Nucleus accumbens (tissue), 56 donors: Measurements from ENCODE around the gene ARVCF.

ENCODE experiments used
- DNase-seq, 56 donors: peaks; one replicate each; lab custom pipeline; 2025; lab: John Stamatoyannopoulos, UW

The ARVCF gene

DNA sequence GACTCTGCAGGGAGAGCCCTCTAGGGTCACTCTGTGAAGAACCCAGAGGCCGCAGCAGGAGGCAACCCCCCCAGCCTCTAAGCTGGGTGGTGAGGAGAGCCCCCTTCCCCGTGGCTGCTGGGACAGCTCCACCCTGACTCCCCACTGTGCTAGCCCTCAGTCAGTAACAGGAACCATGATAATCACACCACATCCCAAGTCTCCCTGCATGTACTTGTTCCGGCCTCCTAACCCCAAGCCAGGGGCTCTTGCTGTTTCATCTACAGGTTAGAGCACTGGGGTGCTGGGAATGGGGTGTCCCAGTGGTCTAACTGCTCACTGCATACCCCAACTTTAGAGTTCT is 26.9 kb downstream of the ARVCF start:
- no peak for DNase-seq

DNA sequence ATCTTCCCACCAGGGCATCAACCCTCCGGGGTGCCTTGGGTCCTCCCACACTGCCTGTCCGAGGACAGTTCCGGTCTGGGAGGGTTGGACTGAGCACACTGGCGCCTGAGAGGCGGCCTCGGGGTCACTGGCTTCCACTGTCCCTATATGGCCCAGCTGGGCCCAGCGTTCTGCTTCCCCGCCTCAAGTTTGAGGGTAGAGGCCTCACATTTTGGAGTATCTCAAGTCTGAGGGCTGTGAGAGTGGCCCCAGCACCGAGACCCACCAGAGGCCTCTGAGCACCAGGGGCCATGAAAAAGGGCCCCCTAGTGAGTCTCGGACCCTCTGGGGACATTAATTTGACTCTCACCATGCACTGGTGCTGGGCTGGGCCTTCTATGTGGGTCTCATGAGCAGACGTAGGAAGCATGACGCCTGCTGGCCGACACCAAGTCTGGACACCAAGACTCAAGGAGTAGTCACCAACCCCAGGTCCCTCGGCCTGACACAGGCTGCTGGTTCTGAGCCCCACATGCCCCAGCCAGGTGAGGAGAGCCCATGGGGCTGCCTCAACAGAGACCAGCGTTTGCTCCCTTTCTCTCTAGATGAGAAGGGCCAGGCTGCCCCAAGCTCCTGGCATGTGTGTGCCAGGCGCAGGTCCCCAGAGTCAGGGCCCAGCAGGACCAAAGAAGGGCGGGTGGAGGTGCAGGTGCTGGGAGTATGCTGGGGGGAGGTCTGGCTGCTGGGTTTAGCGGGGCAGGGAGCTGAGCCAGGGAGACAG is 27.5 kb downstream of the ARVCF start:
- DNase-seq: no peak

DNA sequence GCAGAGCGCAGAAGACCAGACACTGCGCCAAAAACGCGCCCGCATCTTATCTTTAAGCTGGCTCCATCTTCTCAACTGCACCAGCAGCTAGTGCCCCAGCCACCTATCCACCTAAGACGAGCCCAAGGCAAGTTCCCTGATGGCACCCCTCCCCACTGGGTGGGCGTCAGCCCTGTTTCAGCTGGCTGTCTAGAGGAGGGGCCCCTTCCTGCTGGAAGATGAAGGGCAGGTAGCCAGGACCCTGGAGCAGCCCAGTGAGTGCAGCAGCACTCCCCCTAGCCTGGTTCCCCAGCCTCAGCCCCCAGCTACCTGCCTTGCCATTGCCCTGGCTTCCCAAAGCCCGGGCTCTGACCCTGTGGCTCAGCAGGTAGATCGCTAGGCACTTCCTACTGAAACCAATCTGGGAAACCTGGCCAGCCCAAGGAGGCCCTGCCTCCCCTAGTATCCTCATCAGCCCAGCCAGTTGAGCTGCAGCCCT is 28.3 kb downstream of the ARVCF start:
- DNase-seq: no peak

DNA sequence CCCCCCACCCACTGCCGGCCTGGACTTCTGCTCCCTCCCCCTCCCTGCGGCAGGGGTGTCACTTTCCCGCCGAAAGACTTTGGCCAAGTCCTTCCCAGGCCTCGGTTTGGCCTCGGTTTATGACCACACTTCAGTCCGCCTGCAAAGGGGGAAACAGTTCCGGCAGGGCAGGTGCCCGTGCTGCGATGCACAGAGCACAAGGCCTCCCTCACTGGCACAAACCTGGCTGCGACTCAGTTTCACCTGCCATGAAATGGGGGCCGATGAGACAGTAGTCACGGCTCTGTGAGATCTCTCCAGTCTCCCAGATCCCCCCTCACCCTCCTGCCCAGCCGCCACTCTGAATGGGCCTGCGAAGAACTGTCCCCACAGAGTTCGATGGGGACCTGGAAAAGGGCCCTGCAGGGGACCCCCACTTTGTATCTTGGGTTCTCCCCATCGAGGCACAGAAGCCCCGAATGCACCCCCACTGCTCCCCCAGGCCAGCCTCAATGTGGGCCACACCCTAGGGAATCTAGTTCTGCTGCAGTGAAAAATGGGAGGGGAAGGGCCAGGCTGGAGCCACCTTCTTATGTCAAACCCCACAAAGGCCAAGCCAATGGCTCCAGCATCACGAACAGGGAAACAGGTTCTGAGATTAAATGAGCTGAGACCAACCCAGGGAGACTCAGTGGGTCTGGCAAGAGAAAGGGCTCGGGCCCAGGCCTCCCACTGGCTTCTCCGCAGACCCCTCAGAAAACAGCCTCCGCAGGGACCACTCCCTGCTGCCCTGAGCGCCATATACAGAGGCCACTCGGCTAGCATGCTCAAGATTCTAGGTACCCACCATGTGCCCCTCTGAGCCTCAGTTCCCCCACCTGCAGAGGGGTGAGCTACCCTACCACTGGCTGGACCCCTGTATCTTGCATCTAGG is 29.0 kb downstream of the ARVCF start:
- no peak for DNase-seq

DNA sequence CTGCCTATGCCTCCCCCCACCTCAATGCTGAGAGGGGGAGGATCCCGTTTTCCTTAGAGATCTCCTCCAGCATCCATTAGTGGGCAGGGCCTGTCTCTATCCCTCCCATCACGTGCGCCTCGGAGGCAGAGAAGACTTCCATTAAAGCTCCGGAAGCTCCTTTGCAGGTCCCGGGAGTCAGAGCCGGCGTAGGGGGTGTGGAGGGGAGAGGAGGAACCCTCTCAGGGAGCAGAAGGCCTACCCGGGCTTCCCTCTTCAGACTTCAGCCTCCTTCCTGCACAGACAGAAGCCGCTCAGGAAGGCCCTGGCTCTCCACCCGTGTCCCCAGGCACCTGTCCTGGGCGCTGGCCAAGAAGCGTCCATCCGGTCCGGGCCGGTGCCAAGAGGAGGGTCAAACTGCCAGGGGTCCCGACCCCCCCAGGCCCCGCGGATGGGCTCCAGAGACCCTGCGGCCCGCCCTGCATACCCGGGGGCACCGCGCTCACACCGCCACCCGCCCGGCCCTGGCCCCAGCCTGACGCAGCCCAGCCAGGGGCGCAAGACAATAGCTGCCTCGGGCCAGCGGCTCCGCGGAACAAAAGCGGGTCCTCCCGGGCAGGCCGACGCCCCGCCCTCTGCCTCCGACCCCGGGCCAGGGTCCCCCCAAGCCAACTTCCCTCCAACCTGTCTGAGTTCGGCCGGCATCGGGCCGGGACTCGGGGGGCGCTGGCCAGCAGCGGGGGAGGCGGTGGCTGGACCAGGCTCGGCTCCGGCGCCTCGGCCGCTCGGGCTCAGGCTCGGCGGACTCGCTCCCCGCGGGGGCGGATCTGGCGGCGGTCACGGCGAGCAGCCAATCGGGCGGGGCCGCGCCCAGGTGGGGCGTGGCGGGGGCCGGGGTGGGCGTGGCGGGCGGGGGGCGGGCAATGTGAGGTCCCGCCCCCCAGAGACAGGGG is 29.9 kb downstream of the ARVCF start:
- DNase-seq: peak in 40 of 56 donors; percentile 14 to 83 (median 44)

DNA sequence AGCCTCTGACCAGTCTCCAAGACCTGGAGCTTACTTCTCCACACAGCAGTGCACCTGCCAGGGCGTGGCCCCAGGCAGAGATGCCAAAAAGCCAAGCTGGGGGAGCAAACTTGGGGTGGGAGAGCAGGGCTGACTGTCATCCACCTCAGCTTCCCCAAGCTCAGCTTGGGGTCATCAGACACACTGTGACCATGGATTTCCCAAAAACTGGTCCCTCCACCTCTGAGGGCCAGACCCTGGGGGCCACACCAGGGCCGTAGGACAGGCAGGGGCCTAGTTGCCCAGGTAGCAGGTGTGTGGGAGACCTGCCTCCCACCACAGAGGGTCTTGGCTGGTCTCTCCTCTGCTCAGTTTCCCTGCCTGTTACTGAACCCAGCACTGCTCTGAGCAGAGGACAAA is 30.6 kb downstream of the ARVCF start:
- DNase-seq: no peak

DNA sequence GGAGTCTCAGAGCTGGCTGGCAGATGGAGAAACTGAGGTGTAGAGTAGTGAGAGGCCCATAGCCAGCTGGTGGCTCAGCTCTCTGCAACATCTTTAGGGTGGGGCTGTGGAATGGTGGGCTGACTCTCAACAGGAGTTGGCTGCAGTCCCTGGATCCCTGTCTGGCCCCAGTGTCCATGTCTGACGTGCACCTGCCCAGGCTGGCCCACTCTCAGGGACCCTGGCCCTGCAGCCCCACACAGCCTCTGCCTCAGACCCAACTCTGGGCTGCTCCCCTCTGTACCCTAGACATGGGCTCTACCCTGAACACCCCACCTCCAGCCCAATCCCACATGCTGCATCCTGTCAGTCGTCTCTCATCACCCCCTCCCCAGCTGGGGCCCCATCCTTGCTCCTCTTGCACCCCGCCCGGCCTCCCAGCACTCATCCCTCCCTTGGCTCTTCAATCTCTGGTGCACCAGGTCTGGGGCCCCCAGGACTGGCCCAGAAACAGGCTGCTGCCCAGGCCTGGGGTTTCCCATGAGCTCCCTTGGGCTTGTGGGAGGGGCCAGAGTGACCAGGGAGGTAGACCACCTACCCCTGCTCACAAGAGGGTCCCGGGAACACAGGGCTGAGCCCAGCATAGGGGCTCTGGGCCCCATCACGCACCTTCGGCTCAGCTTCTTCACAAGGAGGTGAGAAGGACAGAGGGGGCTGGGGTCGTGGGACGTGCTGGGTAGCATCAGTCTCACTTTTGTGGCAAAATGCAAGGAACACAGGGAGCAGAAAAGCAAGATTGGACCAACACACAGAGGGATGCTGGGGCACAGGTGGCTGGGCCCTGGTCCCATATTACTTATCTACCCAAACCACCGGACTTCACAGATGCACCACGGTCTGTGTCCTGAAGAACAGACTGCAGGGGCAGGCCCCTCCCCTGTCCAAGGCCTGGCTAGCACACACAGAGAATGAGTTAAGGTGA is 31.5 kb downstream of the ARVCF start:
- DNase-seq: no peak

DNA sequence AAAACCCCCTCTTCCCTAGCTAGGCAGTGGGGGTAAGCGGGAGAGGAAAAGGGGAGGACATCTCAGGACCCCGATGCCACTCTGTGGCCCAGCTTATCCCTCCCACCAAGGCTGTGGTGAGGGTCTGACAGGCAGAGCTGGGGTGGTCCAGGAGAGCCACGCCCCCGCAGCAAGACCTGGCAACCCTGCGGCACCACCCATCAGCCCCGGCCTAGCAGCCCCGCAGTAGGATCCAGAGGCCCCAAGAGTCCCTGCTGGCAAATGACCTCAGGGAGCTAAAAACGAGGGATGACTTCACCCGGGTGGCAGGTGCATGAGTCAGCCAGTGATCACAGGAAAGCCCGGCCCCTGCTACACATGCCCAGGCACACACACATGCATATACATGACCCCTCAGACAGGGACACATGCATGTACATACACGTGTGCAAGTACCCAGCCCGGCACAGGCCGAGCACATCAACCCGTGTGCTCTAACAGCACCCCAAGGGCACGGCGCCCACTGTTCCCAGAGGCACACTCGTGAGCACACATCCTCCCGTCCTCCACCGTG is 32.3 kb downstream of the ARVCF start:
- peak in 1 of 56 donors; percentile 28 for DNase-seq

DNA sequence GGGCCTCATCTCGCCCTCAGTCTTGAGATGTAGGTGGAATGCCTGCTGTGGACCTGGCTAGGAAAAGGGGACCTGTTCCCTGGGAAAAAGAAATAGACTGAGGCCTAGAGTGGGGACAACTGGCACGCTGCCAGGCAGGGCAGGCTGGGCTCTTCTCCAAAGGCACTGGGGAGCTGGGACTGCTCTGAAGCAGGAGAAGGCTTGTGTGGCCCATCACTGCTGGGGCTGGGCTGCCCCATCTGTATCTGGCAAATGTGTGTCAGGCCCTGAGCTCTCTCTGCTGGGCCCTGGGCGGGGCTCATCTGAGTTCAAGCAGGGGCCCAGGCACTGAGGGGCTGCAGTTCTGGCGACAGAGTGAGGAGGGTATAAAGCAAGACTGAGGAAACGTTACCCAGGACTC is 32.9 kb downstream of the ARVCF start:
- DNase-seq: peak in 8 of 56 donors; percentile 13 to 65 (median 20)

DNA sequence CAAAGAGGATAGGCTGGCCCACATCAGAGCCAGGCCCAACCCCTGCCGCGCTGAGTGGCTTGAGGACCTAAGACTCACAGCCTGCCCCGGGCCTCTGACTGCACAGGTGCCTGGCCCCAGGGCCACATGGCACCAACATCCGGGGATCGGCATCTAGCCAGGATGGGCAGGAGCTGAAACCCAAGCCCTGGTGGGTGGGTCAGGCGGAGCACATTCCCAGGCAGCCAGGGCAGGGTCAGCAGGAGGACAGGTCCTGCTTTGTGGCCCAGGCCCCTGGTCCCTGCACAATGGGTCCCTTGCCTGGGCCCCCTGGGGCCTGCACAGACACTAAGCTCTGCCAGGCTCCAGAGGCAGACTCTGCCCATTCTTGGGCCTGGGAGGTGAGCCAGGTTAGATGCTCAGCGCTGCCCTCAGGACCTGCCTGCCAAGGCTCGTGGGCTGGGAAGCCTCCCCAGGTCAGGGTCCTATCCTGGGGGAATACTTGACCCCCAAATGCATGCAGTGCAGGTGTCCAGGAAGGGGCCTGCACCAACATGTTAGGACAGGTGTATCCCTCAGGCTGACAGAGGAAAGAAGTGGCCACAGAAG is 33.5 kb downstream of the ARVCF start:
- no peak for DNase-seq

DNA sequence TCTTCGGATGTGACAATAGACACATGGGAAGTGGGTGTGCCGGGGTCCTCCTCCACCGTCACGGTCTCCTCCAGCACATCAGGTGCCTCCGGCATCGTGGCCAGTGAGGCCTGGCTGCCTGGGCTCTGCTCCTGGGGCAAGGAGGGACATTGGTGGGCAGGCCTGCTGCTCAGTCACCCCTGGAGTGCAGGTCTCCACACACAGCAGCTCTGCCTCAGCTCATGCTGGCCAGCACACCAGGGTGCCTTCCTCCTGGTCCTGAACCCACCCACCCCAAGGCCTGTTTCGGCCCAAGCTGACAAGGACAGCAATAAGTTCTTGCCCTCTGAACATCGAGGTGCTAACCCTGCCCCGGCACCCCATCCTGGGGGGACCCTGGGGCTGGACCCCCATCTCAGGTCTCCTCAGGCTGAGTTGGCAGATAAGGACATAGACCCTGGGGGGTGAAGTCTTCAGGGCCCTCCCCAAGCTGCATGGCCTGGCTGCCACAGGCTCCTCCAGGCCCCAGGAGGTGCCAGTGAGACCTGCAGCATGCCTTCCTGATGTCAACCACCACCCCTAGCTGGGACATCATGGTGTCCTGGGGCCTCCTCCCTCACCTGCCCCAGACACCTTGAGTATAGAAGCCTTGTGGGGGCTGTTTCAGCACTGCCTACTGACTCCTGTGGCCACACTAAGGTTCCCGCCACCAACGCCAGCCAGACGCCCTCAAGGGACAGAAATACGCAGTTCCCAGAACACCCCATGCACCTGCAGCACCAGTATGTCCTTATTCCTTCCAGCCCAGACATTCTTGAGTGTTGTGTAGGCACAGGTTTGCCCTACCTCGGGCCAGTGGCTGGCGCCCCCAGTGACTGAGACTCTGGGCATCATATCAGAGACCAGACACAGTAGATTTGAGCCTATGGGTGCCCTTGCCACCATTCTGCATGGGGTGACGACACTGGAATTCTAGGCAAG is 34.4 kb downstream of the ARVCF start:
- DNase-seq: no peak

DNA sequence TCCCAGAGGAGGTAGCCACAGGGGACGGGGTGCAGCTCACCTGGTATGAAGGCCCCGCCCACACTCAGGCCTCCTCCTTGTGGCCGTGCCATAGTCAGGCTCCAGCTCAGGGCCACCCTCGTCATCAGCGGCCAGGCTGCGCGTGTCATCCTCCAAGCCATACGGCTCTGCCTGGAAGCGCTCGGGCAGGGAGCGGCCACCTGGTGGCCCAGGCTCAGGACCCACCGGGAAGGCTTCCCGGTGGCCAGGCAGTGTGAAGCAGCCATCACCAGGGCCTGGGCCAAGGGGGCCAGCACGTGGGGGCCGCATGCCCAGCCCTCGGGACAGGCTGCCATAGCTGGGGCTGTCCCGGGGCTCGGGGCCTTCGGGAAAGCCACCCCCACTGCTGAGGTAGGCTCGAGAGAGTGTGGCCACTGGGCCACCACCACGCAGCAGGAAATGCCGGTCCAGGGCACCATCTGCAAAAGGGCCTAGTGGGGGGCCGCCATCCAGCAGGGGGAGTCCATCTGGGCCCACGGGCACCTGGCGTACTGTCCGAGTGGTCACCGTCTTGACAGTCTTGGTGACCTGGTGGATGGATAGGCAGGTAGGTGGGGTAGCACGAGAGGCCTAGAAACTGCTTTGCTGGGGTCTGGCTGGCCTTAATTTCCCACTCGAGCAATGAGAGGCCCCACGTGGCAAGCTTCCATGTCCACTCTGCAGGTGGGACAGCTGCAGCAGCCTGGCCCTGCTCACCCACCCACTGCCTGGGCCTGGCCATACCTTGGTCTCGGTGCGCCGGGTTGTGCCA is 35.3 kb downstream of the ARVCF start:
- no peak for DNase-seq

DNA sequence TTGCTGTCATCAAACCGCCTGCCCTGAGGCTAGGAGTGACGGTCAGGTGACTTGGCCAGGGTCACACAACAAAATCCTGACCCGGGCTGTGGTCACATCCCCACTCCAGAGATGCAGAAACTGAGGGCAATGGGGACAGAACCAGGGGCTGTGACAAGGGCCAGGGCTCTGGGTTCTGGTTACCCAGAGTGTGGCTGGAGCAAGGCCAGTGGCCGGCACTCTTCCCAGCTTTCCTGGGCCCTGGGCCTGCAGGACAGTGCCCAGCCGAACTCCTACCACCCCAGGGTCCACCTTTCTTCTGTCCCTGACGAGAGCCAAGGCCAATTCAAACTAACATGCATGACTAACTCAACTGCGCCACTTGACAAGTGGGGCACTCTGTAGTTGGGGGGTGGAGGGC is 35.9 kb downstream of the ARVCF start:
- DNase-seq: no peak

DNA sequence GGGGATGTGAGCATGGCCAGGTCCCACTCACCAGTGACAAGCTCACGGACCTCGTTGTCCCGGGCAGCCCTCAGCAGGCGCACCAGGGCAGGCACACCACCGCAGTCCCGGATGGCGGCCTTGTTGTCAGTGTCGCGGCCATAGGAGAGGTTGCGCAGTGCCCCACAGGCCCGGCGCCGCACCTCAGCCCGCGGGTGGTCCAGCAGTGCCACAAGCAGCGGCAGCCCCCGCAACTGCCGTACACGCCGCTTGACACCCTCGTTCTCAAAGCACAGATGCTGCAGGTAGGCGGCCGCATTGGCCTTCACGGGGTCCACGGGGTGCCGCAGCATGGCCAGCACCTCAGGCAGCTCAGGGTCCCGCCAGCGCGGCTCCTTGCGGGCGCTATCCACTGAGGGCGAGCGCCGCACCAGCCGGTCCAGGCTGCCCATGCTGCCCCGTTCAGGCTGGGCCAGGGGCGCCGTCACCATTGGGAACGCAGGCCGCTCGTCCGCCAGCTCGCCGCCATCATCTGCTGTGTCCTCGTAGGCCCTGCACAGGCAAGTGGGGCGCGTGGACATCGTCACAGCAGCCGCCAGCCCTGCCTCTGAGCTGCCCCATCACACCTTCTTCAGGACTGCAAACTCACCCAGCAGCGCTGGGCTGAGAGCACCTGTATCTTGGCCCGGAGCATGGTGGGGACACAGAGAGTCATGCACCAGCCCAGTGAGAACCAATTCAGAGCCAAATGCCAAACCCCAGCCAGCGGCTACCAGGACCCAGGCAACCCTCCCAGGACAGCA is 36.7 kb downstream of the ARVCF start:
- no peak for DNase-seq

DNA sequence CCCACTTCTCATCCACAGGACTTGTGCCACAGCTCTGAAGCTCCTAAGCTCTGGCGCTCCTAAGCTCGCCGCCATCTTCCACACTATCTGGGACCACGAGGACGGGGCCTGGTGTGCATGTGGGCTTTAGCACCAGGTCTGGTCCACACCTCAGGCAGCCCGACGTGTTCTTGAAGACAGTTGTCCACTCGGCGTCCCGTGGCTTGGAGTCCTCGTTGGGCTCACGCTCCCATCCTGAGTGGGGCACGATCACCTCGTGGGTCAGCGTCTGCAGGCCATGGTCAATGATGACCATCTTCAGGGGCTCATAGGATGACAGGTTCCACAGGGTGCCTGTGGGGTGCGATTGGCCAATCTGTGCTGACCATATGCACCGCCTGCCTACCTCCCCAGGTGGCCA is 37.9 kb downstream of the ARVCF start:
- no peak for DNase-seq
